Measurements from ENCODE around the gene P2RY2.

DNA sequence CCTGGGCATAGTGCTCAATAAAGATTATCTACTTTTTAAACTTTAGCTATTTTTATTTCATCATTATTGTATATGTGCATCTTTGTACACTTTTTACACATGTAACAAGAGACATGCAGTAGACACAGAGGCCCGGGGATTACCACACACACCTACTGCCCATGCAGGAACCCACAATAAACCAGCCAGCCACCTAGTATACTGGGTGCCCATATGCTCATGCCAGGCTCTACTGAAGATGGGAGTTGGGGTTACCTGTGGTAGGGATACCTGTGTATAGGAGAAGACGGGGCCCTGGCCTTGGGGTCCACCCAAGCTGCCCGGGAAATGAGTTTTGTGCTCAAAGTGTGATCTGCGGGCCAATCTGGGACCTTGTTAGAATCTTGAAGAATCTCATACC is 31.2 kb upstream of the P2RY2 start:
- TF ChIP-seq POLR2A (IDR thresholded peaks at IDR 0.05), result no peak
- TF ChIP-seq, protein P1, sequence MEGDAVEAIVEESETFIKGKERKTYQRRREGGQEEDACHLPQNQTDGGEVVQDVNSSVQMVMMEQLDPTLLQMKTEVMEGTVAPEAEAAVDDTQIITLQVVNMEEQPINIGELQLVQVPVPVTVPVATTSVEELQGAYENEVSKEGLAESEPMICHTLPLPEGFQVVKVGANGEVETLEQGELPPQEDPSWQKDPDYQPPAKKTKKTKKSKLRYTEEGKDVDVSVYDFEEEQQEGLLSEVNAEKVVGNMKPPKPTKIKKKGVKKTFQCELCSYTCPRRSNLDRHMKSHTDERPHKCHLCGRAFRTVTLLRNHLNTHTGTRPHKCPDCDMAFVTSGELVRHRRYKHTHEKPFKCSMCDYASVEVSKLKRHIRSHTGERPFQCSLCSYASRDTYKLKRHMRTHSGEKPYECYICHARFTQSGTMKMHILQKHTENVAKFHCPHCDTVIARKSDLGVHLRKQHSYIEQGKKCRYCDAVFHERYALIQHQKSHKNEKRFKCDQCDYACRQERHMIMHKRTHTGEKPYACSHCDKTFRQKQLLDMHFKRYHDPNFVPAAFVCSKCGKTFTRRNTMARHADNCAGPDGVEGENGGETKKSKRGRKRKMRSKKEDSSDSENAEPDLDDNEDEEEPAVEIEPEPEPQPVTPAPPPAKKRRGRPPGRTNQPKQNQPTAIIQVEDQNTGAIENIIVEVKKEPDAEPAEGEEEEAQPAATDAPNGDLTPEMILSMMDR (IDR thresholded peaks at IDR 0.05), result no peak

Measured in sigmoid colon (tissue), 3 donors.